HG03558 (cell line): ENCODE data around the gene SLFN14.

ENCODE experiments used
- ATAC-seq: cut with Tn5 transposase; IDR thresholded peaks from one replicate; pipeline ENCODE4 v1.9.1; 2021; ENCODE audit warnings: moderate number of reproducible peaks; ENCODE audit not compliant: unreplicated experiment; ENCODE audit errors: extremely low read depth

Gene SLFN14

DNA sequence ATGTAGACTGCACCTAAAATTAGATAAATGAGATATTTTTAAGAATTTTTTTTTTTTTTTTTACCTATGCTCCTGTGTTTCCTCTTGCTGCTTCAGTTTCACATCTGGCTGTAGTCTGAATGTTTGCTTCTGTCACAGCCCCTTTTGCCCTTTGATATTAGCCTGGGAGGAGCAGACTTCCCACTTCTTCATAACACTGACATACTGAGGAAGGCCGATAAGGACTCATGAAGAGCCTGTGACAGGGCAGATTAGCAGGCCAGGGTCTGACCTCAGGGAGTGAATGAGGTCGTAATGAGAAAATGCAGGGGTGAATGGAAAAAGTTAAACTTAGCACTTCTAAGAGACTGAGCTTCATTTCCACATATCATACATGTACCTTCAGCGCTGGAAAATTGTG is at the start of gene SLFN14:
TSS of gene SLFN14 (minus strand) at position 117 of the 400 bp plus-strand sequence. CDS start 2,757 bp downstream, outside the sequence.
- no peak for ATAC-seq

DNA sequence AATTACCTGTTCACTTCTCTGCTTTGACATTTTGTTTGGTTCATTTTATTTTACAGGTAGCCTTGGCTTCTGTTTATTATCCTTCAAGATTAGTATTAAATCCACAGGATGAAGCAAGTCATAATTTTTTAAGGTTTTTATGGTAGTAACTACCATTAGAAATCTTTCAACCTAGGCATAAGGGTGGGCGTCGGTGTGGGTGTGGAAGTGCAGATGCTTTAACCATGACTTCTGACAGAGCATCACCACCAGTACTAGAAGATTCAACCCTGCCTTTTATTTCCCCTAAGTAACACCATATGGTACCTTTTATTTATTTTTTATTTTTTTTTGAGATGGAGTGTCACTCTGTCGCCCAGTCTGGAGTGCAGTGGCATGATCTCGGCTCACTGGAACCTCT is 49.2 kb upstream of the SLFN14 start:
- ATAC-seq, result no peak

DNA sequence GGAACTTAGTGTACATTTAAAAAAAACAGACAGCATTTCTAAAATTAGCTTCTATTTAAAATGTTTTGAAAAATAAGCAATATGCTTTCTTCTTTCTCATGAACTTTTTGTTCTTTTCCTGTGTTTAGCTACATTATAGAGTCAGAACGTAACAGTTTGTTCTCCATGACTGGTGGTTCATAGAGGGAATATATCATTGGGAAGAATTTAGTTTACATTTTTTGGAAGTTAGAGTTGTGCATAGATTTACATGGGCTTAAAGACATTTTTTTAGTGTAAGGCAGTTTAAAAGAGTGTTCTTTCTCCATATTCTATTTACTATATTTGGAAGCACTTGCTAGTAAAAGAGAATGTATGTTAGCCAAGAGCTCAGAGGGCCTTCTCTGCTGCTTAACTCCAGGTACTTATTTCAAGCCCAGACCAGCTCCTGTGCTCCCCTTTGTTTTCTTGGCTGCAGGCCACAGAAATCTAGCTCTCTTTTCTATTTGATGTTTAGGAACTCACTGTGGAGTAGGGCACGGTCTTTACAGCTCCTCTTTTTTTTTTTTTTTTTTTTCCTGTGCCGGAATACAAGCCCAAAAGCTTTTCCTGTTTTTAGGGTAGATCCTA is 46.7 kb upstream of the SLFN14 start:
- no peak for ATAC-seq

DNA sequence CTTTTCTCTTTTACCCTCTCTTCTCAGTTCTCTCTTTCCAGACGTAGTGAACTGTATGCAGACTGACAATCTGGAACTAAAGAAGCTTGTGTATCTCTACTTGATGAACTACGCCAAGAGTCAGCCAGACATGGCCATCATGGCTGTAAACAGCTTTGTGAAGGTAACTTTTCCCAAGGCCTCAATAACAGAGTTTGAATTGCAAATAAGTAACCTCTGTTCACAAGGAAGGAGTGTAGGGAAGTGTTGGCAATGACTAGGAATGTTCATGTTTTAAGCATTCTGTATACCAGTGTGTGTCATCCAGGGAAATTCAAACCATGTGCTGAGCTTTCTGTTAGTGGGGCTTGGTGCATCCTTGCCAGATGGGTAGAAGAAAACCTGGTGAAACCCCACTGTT is 45.1 kb upstream of the SLFN14 start:
- ATAC-seq, result no peak

DNA sequence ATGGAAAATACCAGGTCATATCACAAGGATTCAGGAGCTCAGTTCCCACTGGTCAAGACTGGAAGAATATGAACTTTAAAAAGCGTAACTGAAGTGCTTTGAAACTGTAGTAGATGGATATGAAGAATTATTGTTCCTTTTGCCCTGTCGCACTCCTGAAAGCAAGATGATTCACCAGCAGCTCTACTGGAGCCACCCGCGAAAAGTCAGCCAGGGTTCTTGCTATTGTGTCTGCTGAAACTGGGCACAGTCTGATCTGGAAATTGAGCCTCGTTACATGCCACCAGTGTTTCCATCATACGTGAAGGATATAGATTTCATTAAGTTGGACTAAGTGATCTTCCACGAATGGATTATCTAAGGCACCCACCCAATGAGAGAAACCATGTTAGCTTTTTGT is 43.1 kb upstream of the SLFN14 start:
- no peak for ATAC-seq

DNA sequence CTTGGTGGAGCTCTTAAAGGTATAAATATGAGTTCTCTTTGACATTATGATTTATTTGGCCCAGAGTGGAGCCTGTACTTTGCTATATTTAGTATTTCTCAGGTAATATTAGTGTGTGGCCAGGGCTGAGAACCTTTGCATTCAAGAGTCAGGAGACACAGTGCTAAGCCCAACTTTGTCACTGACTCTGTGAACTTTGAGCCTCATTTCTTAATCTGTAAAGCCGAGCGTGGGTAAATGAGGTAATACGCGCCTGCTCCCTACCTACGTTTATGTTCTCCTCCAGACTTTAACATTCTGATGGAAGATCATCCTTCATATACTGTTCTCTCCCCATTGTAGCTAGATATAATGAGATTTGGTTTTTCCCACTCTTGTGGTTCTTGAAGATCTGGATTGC is 37.0 kb upstream of the SLFN14 start:
- ATAC-seq, result no peak

DNA sequence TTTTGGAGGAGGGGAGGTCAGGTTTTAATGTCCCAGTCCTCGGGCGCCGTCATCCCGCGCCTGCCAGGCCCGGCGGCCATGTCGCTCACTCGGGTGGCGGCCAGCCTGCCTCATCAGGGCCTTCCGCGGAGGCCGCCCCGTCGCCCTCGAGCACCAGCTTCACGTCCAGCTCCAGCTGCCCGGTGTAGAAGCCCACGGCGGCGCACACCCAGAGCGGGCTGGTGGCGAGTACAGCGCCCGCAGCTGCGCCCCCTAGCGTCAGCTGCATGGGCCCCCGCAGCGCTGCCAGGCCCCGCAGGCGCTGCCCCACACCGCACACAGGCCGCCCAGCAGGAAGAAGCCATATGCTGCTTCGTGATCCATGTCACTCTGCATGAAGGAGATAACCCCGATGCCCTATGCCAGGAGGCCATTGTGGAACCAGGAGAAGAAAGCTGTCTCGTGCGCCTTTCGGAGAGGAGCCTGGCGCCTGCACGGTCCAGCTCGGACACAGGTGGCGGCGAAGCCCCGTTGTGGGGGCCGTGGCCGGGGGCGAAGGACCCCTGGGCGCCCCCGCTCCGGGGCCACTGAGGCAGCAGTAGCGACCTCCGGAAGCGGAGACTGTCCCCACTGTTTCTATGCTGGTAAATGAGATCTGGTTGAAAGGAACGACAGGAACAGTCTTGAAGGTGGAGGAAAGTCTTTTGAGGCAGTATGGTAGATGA is 36.1 kb upstream of the SLFN14 start:
- ATAC-seq, result no peak

DNA sequence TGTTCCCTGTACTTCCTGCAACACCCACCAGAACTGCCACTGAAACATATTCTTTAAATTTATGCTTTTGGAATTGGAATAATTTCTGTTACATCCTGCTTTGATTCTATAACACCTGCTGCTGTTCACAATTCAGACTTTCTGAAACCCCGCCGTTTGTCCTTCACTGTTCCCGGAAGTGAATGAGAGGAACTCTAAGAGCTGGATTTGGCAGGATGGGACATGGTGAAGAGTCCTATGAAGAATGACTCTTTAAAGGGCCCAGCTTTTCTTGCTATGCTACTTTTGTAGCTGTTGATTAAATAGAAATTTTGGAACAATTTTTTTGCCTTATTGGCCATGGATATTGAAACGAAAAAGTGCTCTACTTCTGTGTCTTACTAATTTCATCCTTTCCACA is 35.5 kb upstream of the SLFN14 start:
- ATAC-seq, result no peak

DNA sequence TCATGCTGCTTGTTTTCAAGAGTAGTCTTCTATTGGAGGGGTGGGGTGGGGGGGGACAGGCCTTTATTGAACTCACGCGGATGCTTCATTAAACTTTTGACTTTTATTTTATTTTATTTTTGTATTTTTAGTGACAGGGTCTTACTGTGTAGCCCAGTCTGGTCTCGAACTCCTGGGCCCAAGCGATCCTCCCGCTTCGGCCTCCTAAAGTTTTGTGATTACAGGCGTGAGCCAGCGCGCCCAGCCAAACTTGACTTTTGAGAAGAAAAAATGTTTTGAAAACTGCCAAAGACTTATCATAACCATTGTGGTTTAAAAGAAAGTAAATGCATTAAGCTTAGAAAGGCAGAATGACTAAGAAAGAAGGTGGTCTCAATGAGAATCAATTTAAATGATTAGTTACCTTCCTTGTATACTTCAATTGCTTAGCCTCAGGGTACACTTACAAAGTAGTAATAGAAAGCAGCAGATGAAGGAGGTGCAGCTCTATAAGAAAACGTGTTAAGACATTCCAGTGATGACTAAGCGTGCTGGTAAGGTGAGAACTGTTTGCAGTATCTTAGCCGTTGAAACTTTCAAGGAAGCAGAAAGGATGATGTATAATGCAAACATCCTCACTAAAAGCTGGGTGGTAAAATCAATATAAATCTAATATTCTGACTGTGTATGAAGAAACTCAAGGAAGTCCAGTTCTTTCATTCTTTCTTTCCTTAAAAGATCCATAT is 27.7 kb upstream of the SLFN14 start:
- no peak for ATAC-seq

DNA sequence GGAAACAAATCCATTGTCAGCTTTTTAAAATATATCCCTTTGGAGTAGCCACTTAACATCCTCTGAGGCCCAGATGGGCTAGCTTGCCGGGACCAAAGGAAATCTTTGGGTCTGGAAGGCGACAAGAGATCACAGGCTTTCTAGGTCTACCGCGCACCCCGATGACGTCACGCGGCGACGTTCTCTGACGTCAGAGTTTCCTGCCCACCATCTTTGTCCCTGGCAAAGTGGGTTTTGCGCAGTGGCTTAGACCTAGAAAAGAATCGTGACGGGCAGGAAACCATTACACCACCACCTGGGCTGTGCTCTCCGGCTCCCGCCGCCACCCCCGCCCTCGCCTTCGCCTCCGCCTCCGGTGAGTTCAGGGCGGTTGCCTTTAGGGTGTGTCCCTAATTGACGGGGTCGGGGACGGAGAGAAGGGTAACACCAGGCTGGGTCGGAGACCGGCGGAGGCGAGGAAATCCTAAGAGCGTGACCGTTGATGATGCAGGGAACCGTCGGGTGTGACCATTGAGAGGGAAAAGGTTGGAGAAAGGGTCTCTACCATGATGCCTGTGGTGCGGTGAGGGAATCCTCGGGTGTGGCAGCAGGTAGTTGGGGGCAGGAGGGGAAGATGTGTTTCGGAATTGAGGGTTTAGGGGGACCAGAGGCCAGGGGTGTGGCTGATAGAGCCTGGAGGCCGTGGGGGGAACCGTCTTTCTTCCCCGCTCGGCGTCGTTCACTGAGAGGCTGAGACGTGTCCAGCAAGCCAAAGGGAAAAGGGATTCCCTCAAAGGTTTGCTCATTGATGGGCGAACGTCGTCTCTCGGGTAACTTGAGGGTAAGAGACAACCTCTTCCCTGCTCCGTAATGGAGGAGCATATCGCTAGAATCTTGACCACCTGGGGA is 26.7 kb upstream of the SLFN14 start, which contains the start of gene AP2B1:
TSS of gene AP2B1 (plus strand) at position 249 of the 888 bp plus-strand sequence. CDS start 6,709 bp downstream, outside the sequence.
- ATAC-seq, result peak; percentile 56

DNA sequence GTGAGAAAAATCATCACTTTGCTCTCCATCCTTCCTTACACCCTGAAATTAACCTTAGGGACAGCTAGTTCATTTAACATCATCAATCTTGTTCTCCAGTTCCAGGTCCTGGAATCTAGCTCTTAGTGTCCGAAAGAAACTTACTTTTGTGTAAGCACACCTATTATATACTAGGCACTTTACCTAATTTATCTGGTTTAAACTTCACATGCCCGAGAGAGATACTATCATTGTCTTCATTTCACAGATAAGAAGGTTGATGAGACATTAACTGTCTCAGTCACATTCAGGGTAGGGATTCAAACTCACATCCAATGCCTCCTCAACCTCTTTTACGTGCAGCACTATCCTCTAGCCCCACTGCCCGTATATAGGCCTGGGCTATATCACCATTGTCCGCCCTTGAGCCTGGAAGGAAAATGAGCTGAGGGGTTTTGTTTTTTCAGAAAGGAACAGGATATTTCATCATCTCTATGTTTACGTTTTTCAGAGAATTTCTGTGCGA is 26.0 kb upstream of the SLFN14 start:
- no peak for ATAC-seq

DNA sequence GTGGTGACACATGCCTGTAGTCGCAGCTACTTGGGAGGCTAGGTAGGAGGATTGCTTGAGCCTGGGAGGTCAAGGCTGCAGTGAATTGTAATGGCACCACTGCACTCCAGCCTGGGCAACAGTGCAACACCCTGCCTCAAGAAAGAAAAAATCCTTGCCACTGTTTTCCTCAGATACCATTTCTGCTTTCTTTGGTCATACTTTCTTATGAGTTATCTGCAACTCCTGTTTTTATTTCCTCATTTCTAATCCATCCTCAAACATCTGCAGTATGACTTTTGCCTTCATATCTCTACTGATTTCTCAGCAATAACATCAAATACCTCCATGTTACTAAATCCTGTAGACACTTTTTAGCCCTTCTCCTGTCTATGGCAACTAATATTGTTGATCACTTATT is 23.4 kb upstream of the SLFN14 start:
- ATAC-seq, result no peak

DNA sequence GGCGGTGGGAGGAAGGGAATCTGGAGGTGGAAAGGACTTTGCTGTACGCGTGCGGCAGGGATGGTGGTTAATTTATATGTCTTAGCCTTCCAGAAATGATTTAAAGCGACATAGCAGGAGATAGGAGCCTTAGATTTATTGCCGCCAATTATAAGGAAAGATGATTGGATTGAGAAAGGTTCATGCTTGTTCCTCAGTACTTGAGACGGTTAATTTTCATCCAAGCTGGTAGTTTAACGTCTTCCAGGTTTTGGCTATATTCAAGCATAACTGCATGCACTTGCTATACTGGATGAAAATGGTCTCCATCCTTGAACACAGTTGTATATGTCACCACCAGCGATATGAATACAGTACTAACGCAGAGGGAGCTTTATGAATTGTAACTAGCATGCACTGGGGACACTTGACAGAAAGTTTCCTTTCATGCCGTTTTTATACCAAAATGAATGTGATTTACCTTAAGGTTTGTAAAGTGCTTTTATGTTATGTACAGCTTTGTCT is 18.4 kb upstream of the SLFN14 start:
- no peak for ATAC-seq

DNA sequence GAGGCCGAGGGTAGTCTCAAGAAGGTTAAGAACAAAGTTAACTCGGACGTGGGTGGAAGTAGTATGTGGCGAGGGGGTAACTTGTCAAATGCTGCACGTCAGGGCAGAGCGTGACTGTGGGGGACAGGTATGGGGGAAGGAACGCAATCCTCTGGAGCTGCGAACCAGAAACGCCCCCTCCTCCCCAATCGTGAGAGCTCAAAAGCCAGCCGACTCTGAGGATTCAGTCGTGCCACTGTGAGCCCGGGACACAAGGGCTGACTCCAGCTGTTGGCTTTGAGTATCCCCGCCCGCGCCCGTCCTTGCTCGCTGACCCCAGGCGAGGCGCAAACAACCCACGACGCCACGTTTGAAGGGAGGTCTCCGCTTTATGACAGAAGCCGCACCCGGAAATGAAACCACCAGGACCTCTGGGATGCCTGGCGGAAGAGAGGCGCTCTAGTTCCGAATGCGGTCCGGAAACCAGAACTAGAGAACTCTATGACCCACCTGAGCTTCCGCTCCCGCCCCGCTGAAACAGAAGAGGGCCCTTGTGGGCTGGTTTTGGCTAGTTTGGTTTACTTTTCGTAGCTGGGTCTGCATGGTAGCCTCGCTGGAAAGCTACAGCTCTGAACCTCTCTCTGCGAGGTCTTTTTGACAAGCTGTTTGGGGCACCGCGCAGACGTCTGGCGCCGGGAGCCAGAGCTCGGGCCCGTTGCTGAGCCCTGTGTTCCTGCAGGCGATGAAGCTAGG is 17.7 kb upstream of the SLFN14 start, which contains the start of gene PEX12:
TSS of gene PEX12 (minus strand) at position 375 of the 732 bp plus-strand sequence. CDS start 550 bp downstream, outside the sequence.
- ATAC-seq, result peak; percentile 71

DNA sequence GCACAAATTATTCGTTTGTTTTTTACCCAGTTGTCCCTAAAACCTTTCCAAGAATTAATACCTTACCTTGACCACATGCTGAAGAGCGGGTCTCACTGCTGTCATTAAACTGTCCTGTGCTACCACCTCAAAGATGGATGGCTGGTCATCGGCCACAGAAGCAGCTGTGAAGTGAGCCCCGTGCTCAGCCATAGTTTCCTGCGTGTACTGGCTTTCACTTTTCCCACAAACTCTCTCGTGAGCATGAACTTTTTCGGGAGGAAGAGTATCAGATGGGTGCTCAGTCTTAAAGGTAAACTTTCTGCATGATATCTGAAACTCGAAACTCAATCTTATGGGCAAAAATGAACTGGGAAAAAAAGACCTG is 17.2 kb upstream of the SLFN14 start:
- ATAC-seq, result no peak

DNA sequence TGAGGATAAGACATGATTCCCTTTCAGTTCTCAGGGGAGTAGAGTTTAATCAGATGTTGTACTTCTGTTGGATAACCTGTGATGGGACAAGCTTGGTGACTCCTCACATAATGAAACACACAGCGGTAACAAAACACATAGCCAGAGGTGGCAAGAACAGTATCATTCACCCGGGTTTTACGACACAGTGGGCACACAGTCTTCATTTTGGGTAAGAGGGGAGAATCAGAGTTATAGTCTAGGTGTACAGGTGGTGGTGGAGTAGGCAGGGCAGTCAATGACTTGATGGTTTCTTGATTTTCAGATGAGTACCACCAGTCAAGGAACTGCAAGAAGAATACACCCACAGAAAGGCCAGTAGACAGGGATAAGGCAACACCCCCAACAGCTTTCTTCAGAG is 15.1 kb upstream of the SLFN14 start:
- no peak for ATAC-seq

DNA sequence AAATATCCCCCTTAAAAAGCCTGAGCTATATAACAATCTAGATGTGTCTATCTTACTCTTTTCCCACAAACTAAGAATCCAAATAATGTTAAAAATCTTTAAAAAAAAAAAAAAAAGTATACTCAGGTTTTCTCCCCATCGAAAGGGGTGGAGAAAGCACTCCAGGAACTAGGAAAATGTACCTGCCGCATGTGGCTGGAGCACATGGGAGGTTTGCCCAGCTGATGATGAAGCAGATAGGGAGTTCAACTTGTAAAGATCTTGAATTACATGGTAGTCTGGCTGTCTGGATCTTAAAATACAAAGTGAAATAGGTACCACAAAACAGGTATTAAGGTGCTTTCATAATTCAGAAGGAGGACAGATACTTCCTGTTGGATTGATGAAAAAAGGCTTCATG is 8.8 kb upstream of the SLFN14 start:
- ATAC-seq, result no peak

DNA sequence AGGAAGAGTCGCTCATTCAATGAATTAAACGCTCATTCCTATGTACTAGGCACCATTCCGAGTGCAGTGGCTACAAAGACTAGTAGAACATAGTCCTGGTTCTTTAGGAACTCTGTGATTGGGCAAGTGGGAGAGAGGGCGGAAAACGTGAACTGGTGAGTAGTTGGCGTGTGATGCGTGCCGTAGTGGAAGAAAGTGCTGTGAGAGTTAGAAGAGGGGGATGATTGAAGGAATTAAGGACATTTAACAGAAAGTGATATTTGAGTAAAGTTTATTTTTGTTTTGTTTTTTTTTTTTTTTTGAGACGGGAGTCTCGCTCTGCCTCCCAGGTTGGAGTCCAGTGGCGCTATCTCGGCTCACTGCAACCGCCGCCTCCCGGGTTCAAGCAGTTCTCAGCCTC is 7.9 kb upstream of the SLFN14 start:
- no peak for ATAC-seq

DNA sequence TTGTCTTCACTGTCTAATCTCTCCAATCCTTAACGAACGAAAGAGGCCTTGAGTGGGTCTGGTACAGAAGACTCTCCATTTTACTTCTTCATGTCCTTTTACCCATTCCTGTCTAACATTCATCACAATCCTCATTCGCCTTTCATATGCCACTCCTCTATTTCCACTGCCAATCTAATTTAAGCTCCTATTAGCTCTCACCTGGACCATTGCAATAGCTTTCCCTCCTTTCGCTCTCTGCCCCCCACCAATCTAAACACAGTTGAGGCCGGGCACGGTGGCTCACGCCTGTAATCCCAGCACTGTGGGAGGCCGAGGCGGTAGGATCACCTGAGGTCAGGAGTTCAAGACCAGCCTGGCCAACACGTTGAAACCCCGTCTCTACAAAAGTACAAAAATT is 6.3 kb upstream of the SLFN14 start:
- no peak for ATAC-seq
